GM21825 (cell line): ENCODE results near the gene GLT8D2.
"Not testable (repeated sequence)": the region's sequence is repeated elsewhere in the genome, so short reads cannot be mapped to it uniquely, and the experiment has no call there.

Source experiments
- ATAC-seq: cut with Tn5 transposase; IDR thresholded peaks from one replicate; pipeline ENCODE4 v1.9.1; 2021; ENCODE audit warnings: mild to moderate bottlenecking, moderate library complexity; ENCODE audit not compliant: unreplicated experiment

Gene GLT8D2

GRCh38 chr12:104054681-104055346 lies 4.8 kb upstream of the GLT8D2 start:
- ATAC-seq, result no peak

DNA sequence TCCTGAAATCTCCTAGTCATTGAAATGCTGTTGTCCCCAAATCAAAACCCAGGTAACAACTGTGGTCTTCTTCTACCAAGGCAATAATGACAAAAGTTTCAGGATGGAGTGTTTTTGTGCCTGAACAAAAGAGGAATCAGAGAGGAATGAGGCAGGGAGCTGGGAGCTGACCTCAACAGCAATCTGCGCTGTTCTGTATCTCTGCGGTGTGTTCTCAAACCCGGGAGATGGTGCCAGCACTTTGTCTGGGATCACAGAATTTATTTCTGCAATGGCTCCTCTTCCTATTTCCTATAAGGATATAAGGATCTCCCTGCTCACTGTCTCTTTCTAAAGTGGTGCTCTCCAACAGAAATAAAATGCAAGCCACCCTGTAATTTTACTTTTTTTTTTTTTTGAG lies 449 bp upstream of the GLT8D2 start:
- no peak for ATAC-seq

GRCh38 chr12:104049278-104049902 lies 597 bp downstream of the GLT8D2 start:
- ATAC-seq, result no peak

DNA sequence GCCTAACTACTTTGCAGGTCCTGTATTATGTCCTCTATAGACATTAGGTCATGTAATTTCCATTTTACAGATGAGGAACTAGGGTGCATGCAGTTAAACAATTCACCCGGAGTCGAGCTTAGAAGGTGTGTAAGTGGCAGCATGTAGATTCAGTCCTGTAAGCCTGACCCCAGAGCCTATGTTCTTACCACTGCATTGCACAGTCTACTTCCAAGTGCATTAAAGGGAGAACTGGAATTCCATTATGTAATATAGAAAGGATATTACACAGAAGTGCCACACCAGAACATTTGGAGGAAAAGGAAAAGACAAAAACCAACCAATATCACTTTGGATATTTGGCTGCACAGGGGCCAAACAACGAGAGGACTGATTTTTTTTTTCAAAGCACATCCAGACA lies 1.2 kb downstream of the GLT8D2 start:
- no peak for ATAC-seq

GRCh38 chr12:104048162-104048561 lies 1.8 kb downstream of the GLT8D2 start:
- ATAC-seq, result no peak

DNA sequence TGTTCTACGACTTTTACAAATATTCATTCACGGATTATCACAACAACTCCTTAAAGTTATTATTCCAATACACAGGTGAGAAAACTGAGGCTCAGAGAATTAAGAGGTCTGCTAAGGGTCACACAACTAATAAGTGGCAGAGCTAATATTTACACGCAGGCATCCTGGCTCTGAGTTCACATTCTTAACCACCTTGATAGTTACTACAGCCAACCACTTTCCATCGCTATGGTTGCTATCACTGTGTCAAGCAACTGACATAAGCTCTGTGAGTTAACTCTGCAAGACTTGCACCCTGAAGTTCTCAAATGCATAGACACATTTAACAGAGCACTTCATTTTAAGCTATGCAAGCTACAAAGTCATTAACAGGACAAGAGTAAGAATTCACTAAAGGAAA lies 3.7 kb downstream of the GLT8D2 start:
- no peak for ATAC-seq

- no peak for ATAC-seq
These were observed 5.8 kb downstream of the GLT8D2 start for GRCh38 chr12:104044158-104044557.

GRCh38 chr12:104042580-104042979 lies 7.4 kb downstream of the GLT8D2 start:
- ATAC-seq, result no peak

DNA sequence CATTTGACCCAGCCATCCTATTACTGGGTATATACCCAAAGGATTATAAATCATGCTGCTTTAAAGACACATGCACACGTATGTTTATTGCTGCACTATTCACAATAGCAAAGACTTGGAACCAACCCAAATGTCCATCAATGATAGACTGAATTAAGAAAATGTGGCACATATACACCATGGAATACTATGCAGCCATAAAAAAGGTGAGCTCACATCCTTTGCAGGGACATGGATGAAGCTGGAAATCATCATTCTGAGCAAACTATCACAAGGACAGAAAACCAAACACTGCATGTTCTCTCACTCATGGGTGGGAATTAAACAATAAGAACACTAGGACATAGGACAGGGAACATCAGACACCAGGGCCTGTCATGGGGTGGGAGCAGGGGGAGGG lies 10.2 kb downstream of the GLT8D2 start:
- not testable (repeated sequence) for ATAC-seq

GRCh38 chr12:104036143-104036542 lies 13.8 kb downstream of the GLT8D2 start:
- ATAC-seq, result not testable (repeated sequence)

GRCh38 chr12:104030596-104030995 lies 19.4 kb downstream of the GLT8D2 start:
- ATAC-seq, result not testable (repeated sequence)

- no peak for ATAC-seq
These were observed 23.0 kb downstream of the GLT8D2 start for GRCh38 chr12:104026841-104027599.

DNA sequence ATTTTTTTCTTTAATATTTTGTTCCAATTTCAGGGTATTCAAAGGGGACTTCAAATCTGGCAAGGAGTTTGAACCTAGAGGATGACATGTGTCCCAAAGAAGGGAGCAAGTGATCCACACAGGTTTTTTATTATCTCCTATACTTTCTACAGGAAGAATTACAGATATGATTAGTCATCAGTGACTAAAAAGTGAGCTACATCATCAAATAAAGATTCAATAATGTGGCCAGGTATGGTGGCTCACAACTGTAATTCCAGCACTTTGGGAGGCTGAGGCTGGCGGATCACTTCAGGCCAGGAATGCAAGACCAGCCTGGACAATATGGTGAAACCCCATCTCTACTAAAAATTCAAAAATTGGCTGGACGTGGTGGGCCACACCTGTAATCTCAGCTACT lies 24.2 kb downstream of the GLT8D2 start:
- ATAC-seq, result no peak

DNA sequence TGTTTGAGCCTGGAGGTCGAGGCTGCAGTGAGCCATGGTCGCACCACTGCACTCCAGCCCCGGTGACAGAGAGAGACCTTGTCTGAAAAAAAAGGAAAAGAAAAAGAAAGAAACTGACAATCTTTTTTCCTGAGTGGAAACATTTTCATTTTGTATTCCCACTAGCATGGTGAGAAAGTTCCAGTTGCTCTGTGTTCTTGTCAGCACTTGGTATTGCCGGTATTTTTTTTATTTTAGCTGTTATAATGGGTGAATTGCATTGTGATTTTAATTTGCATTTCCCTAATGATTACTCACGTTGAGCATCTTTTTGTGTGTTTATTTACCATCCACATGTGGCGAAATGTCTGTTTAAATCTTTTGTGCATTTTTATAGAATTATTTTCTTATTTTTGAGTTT lies 25.6 kb downstream of the GLT8D2 start:
- no peak for ATAC-seq

DNA sequence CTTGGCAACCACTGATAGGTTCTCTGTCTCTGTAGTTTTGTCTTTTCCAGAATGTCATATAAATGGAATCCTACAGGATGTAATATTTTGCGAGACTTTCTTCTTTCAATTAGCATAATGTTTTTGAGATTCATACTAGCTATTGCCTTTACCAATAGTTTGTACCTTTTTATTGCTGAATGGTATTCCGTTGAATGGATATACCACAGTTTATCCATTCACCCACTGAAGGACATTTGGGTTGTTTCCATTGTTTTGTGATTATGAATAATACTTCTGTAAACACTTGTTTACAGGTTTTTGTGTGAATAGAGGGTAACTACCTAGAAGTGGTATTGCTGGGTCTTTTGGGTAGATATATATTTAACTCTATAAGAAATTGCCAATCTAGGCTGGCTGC lies 26.3 kb downstream of the GLT8D2 start:
- ATAC-seq, result no peak

DNA sequence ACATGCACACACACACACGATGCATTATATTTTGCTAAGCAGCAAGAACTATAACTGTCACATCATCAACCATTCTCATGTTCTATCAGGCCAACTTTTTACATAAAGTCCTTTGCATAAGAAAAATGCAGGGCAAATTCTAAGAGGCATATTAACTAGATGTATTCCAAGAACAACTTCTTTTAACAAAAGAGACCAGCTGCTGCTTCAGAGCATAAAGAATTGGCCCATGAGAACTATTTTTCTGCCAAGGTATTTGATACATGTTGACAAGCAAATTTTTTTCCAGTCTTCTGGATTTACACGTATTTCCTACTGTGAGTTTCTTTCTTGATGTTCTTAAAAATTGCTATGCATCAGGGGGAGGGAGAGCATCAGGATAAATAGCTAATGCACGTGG lies 27.2 kb downstream of the GLT8D2 start:
- no peak for ATAC-seq

GRCh38 chr12:104021862-104022261 lies 28.1 kb downstream of the GLT8D2 start:
- not testable (repeated sequence) for ATAC-seq

DNA sequence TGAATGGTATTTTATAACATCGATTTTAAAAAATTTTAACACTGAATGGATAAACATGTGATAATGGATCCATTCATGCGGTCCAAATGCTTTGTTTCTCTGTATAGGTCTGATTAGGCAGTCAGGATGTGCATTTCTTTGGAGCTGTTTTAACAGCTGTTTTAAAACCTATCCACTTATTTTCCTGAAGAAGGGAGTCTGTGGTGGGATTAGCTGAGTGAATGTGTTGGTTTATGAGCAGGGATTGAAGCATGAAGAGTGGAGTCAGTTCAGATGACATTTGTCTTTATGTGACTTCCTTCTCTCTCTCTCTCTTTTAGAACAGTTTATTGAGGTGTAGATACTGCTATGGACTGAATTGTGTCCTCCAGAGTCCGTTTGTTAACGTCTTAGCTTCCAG lies 37.7 kb downstream of the GLT8D2 start:
- ATAC-seq, result no peak

DNA sequence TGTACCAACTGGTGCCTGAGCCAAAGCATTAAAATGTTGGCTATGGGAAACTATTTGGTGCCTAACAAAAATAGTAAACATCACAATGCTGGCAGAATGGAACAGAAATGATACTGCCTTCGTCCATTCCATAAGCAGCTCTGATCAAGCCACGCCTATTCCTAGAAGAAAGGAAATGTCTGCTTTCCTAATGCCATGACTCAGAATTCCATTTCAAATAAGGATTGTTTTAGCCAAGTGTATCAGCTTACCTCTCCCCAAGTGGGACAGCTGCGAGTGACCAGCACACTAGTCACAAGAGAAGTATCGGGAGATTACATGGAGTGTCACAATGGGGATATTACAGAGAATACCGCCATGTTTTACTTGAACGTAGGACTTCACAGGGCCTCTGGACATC lies 38.7 kb downstream of the GLT8D2 start:
- no peak for ATAC-seq

DNA sequence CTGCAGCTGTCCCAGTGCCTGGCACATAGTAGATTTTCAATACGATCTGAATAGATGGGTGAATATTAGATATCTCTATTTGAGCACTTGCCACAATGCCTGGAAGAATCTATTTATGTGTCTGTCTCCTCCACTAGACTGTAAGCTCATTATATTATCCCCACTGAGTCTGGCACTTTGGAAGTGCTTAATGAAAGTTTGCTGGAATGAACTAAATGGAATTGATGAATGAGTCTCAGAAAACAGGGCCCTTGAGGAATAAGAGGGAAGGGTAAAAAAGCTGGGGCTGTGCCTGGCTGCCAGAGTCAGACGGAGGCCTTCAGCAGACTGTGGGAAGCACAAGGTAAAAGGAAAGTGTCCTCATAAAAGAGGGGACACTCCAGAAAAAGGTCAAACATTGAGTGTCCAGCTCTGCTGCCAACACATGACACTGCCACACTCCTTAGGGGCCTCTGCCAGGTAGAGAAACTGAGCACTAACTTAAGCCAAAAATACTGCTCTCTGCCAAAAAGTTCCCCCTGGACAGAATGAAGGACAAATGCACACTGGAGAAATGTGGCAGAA lies 39.3 kb downstream of the GLT8D2 start:
- no peak for ATAC-seq

GRCh38 chr12:104010121-104010520 lies 39.9 kb downstream of the GLT8D2 start:
- ATAC-seq, result no peak

- ATAC-seq, result no peak
These were observed 43.1 kb downstream of the GLT8D2 start for GRCh38 chr12:104006929-104007328.
